Measurements from ENCODE around the gene ASTN2. TPM values are rescaled to one million over a fixed set of nuclear protein-coding genes. Genes with fewer than 3 reads are reported as not detected.

ASTN2 gene
- total and polyA plus RNA-seq, 2 donors (not counting 3 experiments of a cell fraction or from before 2014, with no cell fraction given): 1.0 to 1.9 TPM

- H3K36me3 ChIP-seq (ENCODE audit: control insufficient read depth in 2 of 2, extremely low read depth in 1 of 2, insufficient read depth in 2 of 2, low read length in 2 of 2): no peaks in the 10 kb centered on the region
- no peaks in the 10 kb centered on the region for H3K9me3 ChIP-seq (replicated peaks; ENCODE audit: control insufficient read depth, insufficient read depth, low read length)
- ChIA-PET POLR2A (no interaction called here), CTCF (no interaction called here)
- no peaks in the 10 kb centered on the region for H3K27me3 ChIP-seq (ENCODE audit: control insufficient read depth in 2 of 2, insufficient read depth in 2 of 2, low read length in 2 of 2)
- DNase-seq (ENCODE audit: low read depth, low spot score): no peak
- no peak overlapping the region for H3K9ac ChIP-seq (replicated peaks; ENCODE audit: extremely low read depth, insufficient read depth, low read length)
- H3K27ac ChIP-seq (ENCODE audit: insufficient read depth, low read depth, low read length): no peak overlapping the region
- H3K9me1 ChIP-seq (replicated peaks; ENCODE audit: control insufficient read depth, extremely low read depth, insufficient read depth, low read length): no peaks in the 10 kb centered on the region
- no peak overlapping the region for H3K4me3 ChIP-seq (replicated peaks in 1 of 3; ENCODE audit: insufficient read depth in 1 of 3, low read depth in 1 of 3, low read length in 3 of 3)
- H3K79me2 ChIP-seq (ENCODE audit: control insufficient read depth, insufficient read depth, low read length): no peaks in the 10 kb centered on the region
- no TSS peak for BruUV-seq (replicated peaks)
- TF ChIP-seq GATA2 (IDR thresholded peaks at IDR 0.05; ENCODE audit: insufficient read depth, insufficient read length, low read depth, low read length) (no peak), FOS (IDR thresholded peaks at IDR 0.05; ENCODE audit: borderline replicate concordance, insufficient read depth, low read length) (no peak), POLR2A (IDR thresholded peaks at IDR 0.05; ENCODE audit: low read depth, low read length) (no peak), EZH2 (IDR thresholded peaks at IDR 0.05; ENCODE audit: borderline replicate concordance, low read depth, low read length, severe bottlenecking) (no peak), MYC (IDR thresholded peaks at IDR 0.05; ENCODE audit: low read depth, low read length) (no peak), CTCF (IDR thresholded peaks at IDR 0.05; ENCODE audit: extremely low read depth in 1 of 2, insufficient read depth in 1 of 2, low read depth in 1 of 2, low read length in 2 of 2) (no peak), POLR2AphosphoS5 (IDR thresholded peaks at IDR 0.05; ENCODE audit: insufficient read depth, low read depth, low read length) (no peak)
- no peak for FAIRE-seq
- H3K4me1 ChIP-seq (ENCODE audit: control insufficient read depth, extremely low read depth, insufficient read depth, low read length): no peaks in the 10 kb centered on the region
- intact Hi-C loops (cut with micrococcal nuclease): no loop called here
- dilution Hi-C loops (cut with MboI; ENCODE audit: extremely low pct_ligation_motif_present, low sequenced_read_pairs): no loop called here
- no peaks in the 10 kb centered on the region for H4K20me1 ChIP-seq (replicated peaks; ENCODE audit: control insufficient read depth, extremely low read depth, insufficient read depth, low read length)
- H2AFZ ChIP-seq (ENCODE audit: low read depth, low read length): no peak overlapping the region
- H3K4me2 ChIP-seq (ENCODE audit: insufficient read depth, low read length): no peak overlapping the region
Measured at GRCh38 chr9:116484492-116485061, 930.3 kb downstream of the ASTN2 start.

Data from endothelial cell of umbilical vein (primary cell).